HepG2 (cell line): ENCODE results near the gene SECISBP2L. TPM values are rescaled to one million over a fixed set of nuclear protein-coding genes. Genes with fewer than 3 reads are reported as not detected.

Experiments used
- ATAC-seq: fragments of 200-7000 bp; cut with Tn5 transposase; 3 replicates; pipeline ENCODE4 v1.9.1; 2020; ENCODE audit warnings: mild to moderate bottlenecking, moderate library complexity
- BruUV-seq: library from RNA; stranded (reverse); fragments of 400-500 nt; replicated peaks from 2 replicates; lab custom pipeline; 2021; lab: Mats Ljungman, UMichigan
- CTCF ChIA-PET: fragments of 300-600 bp; formaldehyde crosslinking; extraction: SDS; loops from one replicate; lab custom pipeline; 2021; ENCODE audit warnings: low total read pairs, inconsistent platforms, low intra/inter-chr PET ratio; lab: Yijun Ruan, JAX
- POLR2A ChIA-PET: fragments of 350-600 bp; sonication (Branson Sonifier 250); formaldehyde crosslinking; loops from one replicate; lab custom pipeline; 2020; ENCODE audit warnings: antibody characterized with exemption, inconsistent platforms; lab: Yijun Ruan, JAX
- DNase-seq: peaks from one replicate; pipeline ENCODE4 v3.0.0-alpha.2; 2015; ENCODE audit warnings: low spot score
- FAIRE-seq: peaks from 3 replicates; lab custom pipeline; 2011; peaks lifted over from hg19 to GRCh38; lab: Jason Lieb, UNC
- H2AFZ ChIP-seq: one replicate; pipeline ENCODE4 v1.6.1; 2011; ENCODE audit warnings: low read length, inconsistent platforms
- H3K27ac ChIP-seq: fragments of 300-600 bp; 3 replicates; pipeline ENCODE4 v1.8.0; 2011; ENCODE audit warnings: mixed run types, mild to moderate bottlenecking, mixed read lengths, low read length, inconsistent platforms; ENCODE audit not compliant: insufficient read depth; ENCODE audit errors: extremely low read length
- H3K27me3 ChIP-seq, 2 experiments: fragments of 200-600 bp in 1 of 2; 2 replicates in 1 of 2; 3 replicates in 1 of 2; pipeline versions ENCODE4 v1.6.0 to v1.8.0; 2011; ENCODE audit warnings: low read length in 2 of 2, mild to moderate bottlenecking in 2 of 2, moderate library complexity in 2 of 2, inconsistent platforms in 1 of 2; ENCODE audit not compliant: insufficient read depth in 2 of 2, control insufficient read depth in 1 of 2
- H3K36me3 ChIP-seq, 2 experiments: fragments of 200-600 bp in 1 of 2; replicated peaks in 1 of 2; 2 replicates in 1 of 2; 3 replicates in 1 of 2; pipeline versions ENCODE4 v1.5.1 to v1.8.0; 2011; ENCODE audit warnings: low read length in 2 of 2, inconsistent platforms in 1 of 2; ENCODE audit not compliant: insufficient read depth in 2 of 2, control insufficient read depth in 1 of 2
- H3K4me1 ChIP-seq: 2 replicates; pipeline ENCODE4 v1.5.1; 2012; ENCODE audit warnings: low read length, inconsistent platforms; ENCODE audit not compliant: insufficient read depth
- H3K4me2 ChIP-seq: 2 replicates; pipeline ENCODE4 v1.6.0; 2011; ENCODE audit warnings: low read depth, low read length, inconsistent platforms
- H3K4me3 ChIP-seq, 3 experiments: fragments of 200-600 bp in 1 of 3; sonication (generic), shearing (Covaris generic) in 1 of 3; replicated peaks in 1 of 3; 2 replicates each; pipeline ENCODE4 v1.5.1; 2011 to 2016; ENCODE audit warnings: low read length in 3 of 3, inconsistent platforms in 2 of 3, low read depth in 2 of 3, mild to moderate bottlenecking in 2 of 3, control low read depth in 1 of 3, mixed read lengths in 1 of 3; ENCODE audit not compliant: insufficient read depth in 1 of 3
- H3K79me2 ChIP-seq: one replicate; pipeline ENCODE4 v1.6.1; 2011; ENCODE audit warnings: low read length, inconsistent platforms; ENCODE audit not compliant: insufficient read depth
- H3K9ac ChIP-seq: 2 replicates; pipeline ENCODE4 v1.6.0; 2011; ENCODE audit warnings: mild to moderate bottlenecking, low read depth, low read length, inconsistent platforms; ENCODE audit not compliant: insufficient read depth
- H3K9me3 ChIP-seq: 2 replicates; pipeline ENCODE4 v1.5.1; 2012; ENCODE audit warnings: mild to moderate bottlenecking, low read length
- H4K20me1 ChIP-seq: 2 replicates; pipeline ENCODE4 v1.6.0; 2011; ENCODE audit warnings: inconsistent platforms, mild to moderate bottlenecking, low read length, moderate library complexity; ENCODE audit not compliant: insufficient read depth
- CBX2 ChIP-seq, 2 experiments: fragments of 200-600 bp in 1 of 2; sonication (generic); formaldehyde crosslinking in 1 of 2; IDR thresholded peaks; 2 replicates each; pipeline versions ENCODE4 v1.7.0 to v1.8.1; 2018 to 2022; ENCODE audit warnings: low read depth in 2 of 2, low read length in 1 of 2, mild to moderate bottlenecking in 1 of 2, missing genetic modification reagents in 1 of 2
- FOXA3 ChIP-seq: IDR thresholded peaks from 2 replicates; pipeline ENCODE4 v1.6.1; 2016; ENCODE audit warnings: missing genetic modification reagents, missing compliant biosample characterization
- KLF13 ChIP-seq: sonication (generic); formaldehyde crosslinking; IDR thresholded peaks from 2 replicates; pipeline ENCODE4 v1.4.0; 2020; ENCODE audit warnings: mild to moderate bottlenecking, missing genetic modification reagents
- KMT2B ChIP-seq: IDR thresholded peaks from 2 replicates; pipeline ENCODE4 v1.6.1; 2016; ENCODE audit warnings: missing genetic modification reagents, missing compliant biosample characterization
- PCBP1 ChIP-seq: fragments of 200-400 bp; formaldehyde crosslinking; IDR thresholded peaks from 2 replicates; pipeline ENCODE4 v1.6.1; 2017; ENCODE audit warnings: mild to moderate bottlenecking, low read depth, low read length, borderline replicate concordance
- ZFY ChIP-seq: sonication (generic); formaldehyde crosslinking; IDR thresholded peaks from 2 replicates; pipeline ENCODE4 v1.4.0; 2020; ENCODE audit warnings: missing genetic modification reagents
- ZNF335 ChIP-seq: sonication (generic); formaldehyde crosslinking; IDR thresholded peaks from 2 replicates; pipeline ENCODE4 v1.4.0; 2020; ENCODE audit warnings: missing genetic modification reagents
- ZNF501 ChIP-seq: sonication (generic); formaldehyde crosslinking; IDR thresholded peaks from 2 replicates; pipeline ENCODE4 v1.5.1; 2020; ENCODE audit warnings: mild to moderate bottlenecking, moderate library complexity, missing genetic modification reagents
- ZNF768 ChIP-seq: sonication (generic); formaldehyde crosslinking; IDR thresholded peaks from 2 replicates; pipeline ENCODE4 v1.4.0; 2020; ENCODE audit warnings: missing genetic modification reagents
- ZNF777 ChIP-seq: sonication (generic); formaldehyde crosslinking; IDR thresholded peaks from 2 replicates; pipeline ENCODE4 v1.4.0; 2020; ENCODE audit warnings: missing genetic modification reagents
- WGBS: methylation state at CpG from one replicate; pipeline ENCODE4 v1.1.6; 2017; ENCODE audit warnings: low lambda C conversion rate; 5-methylcytosine and 5-hydroxymethylcytosine counted together
- in situ Hi-C: cut with HindIII; loops from 2 replicates; pipeline ENCODE4 v1.10.0; 2017; ENCODE audit warnings: low pct_unique_long_range_greater_than_20kb; ENCODE audit not compliant: extremely low pct_ligation_motif_present
- intact Hi-C: fragments of 100-400 bp; cut with micrococcal nuclease; formaldehyde crosslinking; loops from one replicate; pipeline ENCODE4 v1.10.0; 2022; ENCODE audit not compliant: unreplicated experiment
- polyA plus RNA-seq, 8 experiments: library from polyadenylated mRNA; depleted of rRNA in 3 of 8; stranded (reverse) in 7 of 8; unstranded in 1 of 8; fragments of >200 nt; fragmentation: Illumina TruSeq in 4 of 8; extraction: Trizol in 4 of 8; gene quantifications; 2 replicates each; pipeline versions ENCODE4 v1.2.1 to v1.2.3, GENCODE V29; 2011 to 2016; ENCODE audit warnings: low read depth in 4 of 8, missing spikeins in 1 of 8, mixed read lengths in 1 of 8; ENCODE audit not compliant: insufficient read depth in 1 of 8
- total RNA-seq, 5 experiments: library from RNA; depleted of rRNA; stranded (reverse); fragments of >200 nt; fragmentation: Illumina TruSeq; extraction: Trizol; gene quantifications; 2 replicates each; pipeline ENCODE4 v1.2.3, GENCODE V29; 2016; ENCODE audit warnings: low read depth in 1 of 5
- TF ChIP-seq, protein P1 (sequence below): sonication (generic); formaldehyde crosslinking; conservative IDR thresholded peaks from 2 replicates; pipeline ENCODE4 v1.8.0; 2022; ENCODE audit warnings: mild to moderate bottlenecking, moderate library complexity, missing genetic modification reagents
- TF ChIP-seq, protein P2 (sequence below), 2 experiments: sonication (generic) in 1 of 2; formaldehyde crosslinking in 1 of 2; IDR thresholded peaks; 2 replicates each; pipeline versions ENCODE4 v1.4.0 to v1.6.1; 2018 to 2020; ENCODE audit warnings: missing genetic modification reagents in 2 of 2, borderline replicate concordance in 1 of 2, low read depth in 1 of 2, mild to moderate bottlenecking in 1 of 2, missing biosample characterization in 1 of 2
- TF ChIP-seq, protein P3 (sequence below): sonication (generic); formaldehyde crosslinking; IDR thresholded peaks from 2 replicates; pipeline ENCODE4 v1.4.0; 2020; ENCODE audit warnings: mild to moderate bottlenecking, low read depth, missing genetic modification reagents
- TF ChIP-seq, protein P4 (sequence below): sonication (generic); formaldehyde crosslinking; IDR thresholded peaks from 2 replicates; pipeline ENCODE4 v1.5.0; 2020; ENCODE audit warnings: mild to moderate bottlenecking, missing genetic modification reagents, moderate library complexity
- TF ChIP-seq, protein P5 (sequence below): sonication (generic); formaldehyde crosslinking; IDR thresholded peaks from 2 replicates; pipeline ENCODE4 v1.4.0; 2020; ENCODE audit warnings: missing genetic modification reagents

Gene SECISBP2L
- total and polyA plus RNA-seq, 2 of the 13 experiments (the other 11 are each of a cell fraction or from before 2014, with no cell fraction given): 13.9 to 15.6 TPM

DNA sequence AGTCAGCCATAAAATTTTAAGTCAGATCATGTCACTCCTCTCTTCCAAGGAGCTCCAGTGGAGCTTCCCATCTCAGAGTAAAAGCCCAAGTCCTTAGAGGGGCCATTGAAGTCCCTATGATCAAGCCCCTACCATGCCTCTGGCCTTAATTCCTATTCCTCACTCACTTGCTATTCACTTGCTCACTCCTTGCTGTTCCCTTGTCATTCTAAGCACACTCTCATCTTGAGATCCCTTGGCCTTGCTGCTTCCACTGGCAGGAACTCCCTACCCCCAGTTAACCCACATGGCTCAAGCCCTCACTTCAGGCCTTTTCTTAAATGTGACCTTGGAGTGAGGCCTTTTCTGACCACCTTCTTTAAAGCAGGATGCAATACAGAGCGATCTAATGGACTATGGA is 12.3 kb upstream of the SECISBP2L start:
- in situ Hi-C loops: no loop called here
- TF ChIP-seq, protein P1, sequence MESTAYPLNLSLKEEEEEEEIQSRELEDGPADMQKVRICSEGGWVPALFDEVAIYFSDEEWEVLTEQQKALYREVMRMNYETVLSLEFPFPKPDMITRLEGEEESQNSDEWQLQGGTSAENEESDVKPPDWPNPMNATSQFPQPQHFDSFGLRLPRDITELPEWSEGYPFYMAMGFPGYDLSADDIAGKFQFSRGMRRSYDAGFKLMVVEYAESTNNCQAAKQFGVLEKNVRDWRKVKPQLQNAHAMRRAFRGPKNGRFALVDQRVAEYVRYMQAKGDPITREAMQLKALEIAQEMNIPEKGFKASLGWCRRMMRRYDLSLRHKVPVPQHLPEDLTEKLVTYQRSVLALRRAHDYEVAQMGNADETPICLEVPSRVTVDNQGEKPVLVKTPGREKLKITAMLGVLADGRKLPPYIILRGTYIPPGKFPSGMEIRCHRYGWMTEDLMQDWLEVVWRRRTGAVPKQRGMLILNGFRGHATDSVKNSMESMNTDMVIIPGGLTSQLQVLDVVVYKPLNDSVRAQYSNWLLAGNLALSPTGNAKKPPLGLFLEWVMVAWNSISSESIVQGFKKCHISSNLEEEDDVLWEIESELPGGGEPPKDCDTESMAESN (CRISPR knock-in tag): no peak
- TF ChIP-seq KLF13 (CRISPR knock-in tag) (no peak), ZNF768 (CRISPR knock-in tag) (no peak), CBX2 (IDR thresholded peaks at IDR 0.05; ENCODE audit: low read depth, low read length) (no peak), CBX2 (CRISPR knock-in tag; IDR thresholded peaks at IDR 0.05; ENCODE audit: low read depth) (no peak), FOXA3 (CRISPR knock-in tag) (no peak), KMT2B (no peak), ZNF777 (CRISPR knock-in tag) (no peak), ZNF335 (no peak), ZFY (CRISPR knock-in tag) (no peak), ZNF501 (CRISPR knock-in tag) (no peak), PCBP1 (no peak)
- TF ChIP-seq, protein P2, sequence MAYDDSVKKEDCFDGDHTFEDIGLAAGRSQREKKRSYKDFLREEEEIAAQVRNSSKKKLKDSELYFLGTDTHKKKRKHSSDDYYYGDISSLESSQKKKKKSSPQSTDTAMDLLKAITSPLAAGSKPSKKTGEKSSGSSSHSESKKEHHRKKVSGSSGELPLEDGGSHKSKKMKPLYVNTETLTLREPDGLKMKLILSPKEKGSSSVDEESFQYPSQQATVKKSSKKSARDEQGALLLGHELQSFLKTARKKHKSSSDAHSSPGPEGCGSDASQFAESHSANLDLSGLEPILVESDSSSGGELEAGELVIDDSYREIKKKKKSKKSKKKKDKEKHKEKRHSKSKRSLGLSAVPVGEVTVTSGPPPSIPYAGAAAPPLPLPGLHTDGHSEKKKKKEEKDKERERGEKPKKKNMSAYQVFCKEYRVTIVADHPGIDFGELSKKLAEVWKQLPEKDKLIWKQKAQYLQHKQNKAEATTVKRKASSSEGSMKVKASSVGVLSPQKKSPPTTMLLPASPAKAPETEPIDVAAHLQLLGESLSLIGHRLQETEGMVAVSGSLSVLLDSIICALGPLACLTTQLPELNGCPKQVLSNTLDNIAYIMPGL (CRISPR knock-in tag; IDR thresholded peaks at IDR 0.05; ENCODE audit: borderline replicate concordance in 1 of 2, low read depth in 1 of 2): no peak
- TF ChIP-seq, protein P3, sequence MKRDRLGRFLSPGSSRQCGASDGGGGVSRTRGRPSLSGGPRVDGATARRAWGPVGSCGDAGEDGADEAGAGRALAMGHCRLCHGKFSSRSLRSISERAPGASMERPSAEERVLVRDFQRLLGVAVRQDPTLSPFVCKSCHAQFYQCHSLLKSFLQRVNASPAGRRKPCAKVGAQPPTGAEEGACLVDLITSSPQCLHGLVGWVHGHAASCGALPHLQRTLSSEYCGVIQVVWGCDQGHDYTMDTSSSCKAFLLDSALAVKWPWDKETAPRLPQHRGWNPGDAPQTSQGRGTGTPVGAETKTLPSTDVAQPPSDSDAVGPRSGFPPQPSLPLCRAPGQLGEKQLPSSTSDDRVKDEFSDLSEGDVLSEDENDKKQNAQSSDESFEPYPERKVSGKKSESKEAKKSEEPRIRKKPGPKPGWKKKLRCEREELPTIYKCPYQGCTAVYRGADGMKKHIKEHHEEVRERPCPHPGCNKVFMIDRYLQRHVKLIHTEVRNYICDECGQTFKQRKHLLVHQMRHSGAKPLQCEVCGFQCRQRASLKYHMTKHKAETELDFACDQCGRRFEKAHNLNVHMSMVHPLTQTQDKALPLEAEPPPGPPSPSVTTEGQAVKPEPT (CRISPR knock-in tag): no peak
- TF ChIP-seq, protein P4, sequence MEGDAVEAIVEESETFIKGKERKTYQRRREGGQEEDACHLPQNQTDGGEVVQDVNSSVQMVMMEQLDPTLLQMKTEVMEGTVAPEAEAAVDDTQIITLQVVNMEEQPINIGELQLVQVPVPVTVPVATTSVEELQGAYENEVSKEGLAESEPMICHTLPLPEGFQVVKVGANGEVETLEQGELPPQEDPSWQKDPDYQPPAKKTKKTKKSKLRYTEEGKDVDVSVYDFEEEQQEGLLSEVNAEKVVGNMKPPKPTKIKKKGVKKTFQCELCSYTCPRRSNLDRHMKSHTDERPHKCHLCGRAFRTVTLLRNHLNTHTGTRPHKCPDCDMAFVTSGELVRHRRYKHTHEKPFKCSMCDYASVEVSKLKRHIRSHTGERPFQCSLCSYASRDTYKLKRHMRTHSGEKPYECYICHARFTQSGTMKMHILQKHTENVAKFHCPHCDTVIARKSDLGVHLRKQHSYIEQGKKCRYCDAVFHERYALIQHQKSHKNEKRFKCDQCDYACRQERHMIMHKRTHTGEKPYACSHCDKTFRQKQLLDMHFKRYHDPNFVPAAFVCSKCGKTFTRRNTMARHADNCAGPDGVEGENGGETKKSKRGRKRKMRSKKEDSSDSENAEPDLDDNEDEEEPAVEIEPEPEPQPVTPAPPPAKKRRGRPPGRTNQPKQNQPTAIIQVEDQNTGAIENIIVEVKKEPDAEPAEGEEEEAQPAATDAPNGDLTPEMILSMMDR (CRISPR knock-in tag): no peak
- TF ChIP-seq, protein P5, sequence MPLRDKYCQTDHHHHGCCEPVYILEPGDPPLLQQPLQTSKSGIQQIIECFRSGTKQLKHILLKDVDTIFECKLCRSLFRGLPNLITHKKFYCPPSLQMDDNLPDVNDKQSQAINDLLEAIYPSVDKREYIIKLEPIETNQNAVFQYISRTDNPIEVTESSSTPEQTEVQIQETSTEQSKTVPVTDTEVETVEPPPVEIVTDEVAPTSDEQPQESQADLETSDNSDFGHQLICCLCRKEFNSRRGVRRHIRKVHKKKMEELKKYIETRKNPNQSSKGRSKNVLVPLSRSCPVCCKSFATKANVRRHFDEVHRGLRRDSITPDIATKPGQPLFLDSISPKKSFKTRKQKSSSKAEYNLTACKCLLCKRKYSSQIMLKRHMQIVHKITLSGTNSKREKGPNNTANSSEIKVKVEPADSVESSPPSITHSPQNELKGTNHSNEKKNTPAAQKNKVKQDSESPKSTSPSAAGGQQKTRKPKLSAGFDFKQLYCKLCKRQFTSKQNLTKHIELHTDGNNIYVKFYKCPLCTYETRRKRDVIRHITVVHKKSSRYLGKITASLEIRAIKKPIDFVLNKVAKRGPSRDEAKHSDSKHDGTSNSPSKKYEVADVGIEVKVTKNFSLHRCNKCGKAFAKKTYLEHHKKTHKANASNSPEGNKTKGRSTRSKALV (CRISPR knock-in tag): no peak

More for the DNA sequence above, 12.3 kb upstream of the SECISBP2L start:
- no peaks in the 10 kb centered on the region for H4K20me1 ChIP-seq
- H3K27me3 ChIP-seq: peaks cover 0 to 3% of the 10 kb centered on the region in 2 experiments; a peak in 1 of 5 replicates
- FAIRE-seq (no peak), ATAC-seq (no peak), DNase-seq (no peak)
- POLR2A ChIA-PET: no interaction called here
- intact Hi-C loops: no loop called here
- H3K4me1 ChIP-seq: peaks cover 12% of the 10 kb centered on the region
- no peaks in the 10 kb centered on the region for H3K36me3 ChIP-seq
- no peak overlapping the region for H3K4me2 ChIP-seq
- H3K9ac ChIP-seq: no peak overlapping the region
- CTCF ChIA-PET: no interaction called here
- WGBS: 5% methylated on average over 1 of the region's 1 CpG
- no peak overlapping the region for H3K4me3 ChIP-seq
- no peak overlapping the region for H2AFZ ChIP-seq
- no TSS peak for BruUV-seq
- no peaks in the 10 kb centered on the region for H3K9me3 ChIP-seq
- no peaks in the 10 kb centered on the region for H3K79me2 ChIP-seq
- no peak overlapping the region for H3K27ac ChIP-seq
